Fibroblast of mammary gland (primary cell): ENCODE data around the gene P2RY6.

Source experiments
- DNase-seq: peaks from one replicate; pipeline ENCODE4 v3.0.0-alpha.2; 2010; ENCODE audit warnings: low read depth
- H3K4me3 ChIP-seq: 2 replicates; pipeline ENCODE4 v1.5.1; 2011; ENCODE audit warnings: low read depth, mild to moderate bottlenecking, low read length, moderate library complexity; ENCODE audit not compliant: control insufficient read depth
- TF ChIP-seq, protein P1 (sequence below): conservative IDR thresholded peaks from 2 replicates; pipeline ENCODE4 v1.5.1; 2011; ENCODE audit warnings: low read depth, low read length, inconsistent platforms; ENCODE audit not compliant: control insufficient read depth, insufficient read depth

P2RY6 gene

DNA sequence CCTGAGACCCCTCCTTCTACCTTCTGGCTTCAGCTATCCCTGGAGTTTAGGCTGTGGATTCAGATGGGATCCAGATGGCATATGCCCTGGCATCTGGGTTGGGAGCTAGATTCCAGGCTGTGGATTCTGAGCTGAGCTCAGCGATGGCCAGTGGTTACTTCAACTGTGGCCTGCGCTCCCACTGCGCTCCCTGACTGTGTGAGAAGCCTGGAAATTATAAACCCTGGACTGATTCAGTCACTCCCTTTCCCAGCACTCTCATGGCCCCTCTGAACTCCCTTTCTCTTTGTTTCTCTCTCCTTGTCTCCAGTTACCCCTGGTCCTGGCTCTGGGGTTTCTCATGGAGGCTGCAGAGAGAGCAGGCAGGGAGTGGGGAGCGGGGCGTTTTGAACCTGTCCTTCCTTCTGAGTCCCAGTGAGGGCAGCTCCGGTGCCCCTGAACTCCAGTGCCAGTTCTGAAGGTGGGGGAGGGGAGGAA is 40.8 kb downstream of the P2RY6 start:
- TF ChIP-seq, protein P1, sequence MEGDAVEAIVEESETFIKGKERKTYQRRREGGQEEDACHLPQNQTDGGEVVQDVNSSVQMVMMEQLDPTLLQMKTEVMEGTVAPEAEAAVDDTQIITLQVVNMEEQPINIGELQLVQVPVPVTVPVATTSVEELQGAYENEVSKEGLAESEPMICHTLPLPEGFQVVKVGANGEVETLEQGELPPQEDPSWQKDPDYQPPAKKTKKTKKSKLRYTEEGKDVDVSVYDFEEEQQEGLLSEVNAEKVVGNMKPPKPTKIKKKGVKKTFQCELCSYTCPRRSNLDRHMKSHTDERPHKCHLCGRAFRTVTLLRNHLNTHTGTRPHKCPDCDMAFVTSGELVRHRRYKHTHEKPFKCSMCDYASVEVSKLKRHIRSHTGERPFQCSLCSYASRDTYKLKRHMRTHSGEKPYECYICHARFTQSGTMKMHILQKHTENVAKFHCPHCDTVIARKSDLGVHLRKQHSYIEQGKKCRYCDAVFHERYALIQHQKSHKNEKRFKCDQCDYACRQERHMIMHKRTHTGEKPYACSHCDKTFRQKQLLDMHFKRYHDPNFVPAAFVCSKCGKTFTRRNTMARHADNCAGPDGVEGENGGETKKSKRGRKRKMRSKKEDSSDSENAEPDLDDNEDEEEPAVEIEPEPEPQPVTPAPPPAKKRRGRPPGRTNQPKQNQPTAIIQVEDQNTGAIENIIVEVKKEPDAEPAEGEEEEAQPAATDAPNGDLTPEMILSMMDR = no peak
- H3K4me3 ChIP-seq = peak overlapping the region; percentile 39
- DNase-seq = peak; percentile 60

DNA sequence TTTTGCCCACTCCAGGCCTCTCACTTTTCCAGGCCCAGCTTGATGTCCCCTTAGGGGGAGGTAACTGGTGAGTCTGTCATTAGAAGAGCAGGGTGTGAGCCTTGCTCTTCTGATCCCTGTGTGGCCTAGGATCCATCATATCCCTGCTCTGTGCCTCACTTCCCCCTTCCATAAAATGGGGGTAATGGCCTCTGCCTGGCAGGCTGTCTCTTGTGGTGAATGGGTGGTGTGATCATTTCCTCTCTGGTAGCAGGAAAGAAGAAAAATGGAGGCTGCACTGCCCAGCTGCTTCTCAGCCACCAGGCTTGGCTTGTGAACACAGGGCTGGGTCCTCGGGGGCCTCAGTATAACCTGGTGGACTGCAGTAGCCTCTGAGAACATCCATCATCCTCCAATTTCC is 41.5 kb downstream of the P2RY6 start:
- TF ChIP-seq, protein P1 = no peak
- no peak for DNase-seq
- H3K4me3 ChIP-seq = peak overlapping the region; percentile 39

GRCh38 chr11:73314117-73314961 is 42.2 kb downstream of the P2RY6 start:
- peak; percentile 43 for DNase-seq
- TF ChIP-seq, protein P1 = no peak
- no peak overlapping the region for H3K4me3 ChIP-seq

DNA sequence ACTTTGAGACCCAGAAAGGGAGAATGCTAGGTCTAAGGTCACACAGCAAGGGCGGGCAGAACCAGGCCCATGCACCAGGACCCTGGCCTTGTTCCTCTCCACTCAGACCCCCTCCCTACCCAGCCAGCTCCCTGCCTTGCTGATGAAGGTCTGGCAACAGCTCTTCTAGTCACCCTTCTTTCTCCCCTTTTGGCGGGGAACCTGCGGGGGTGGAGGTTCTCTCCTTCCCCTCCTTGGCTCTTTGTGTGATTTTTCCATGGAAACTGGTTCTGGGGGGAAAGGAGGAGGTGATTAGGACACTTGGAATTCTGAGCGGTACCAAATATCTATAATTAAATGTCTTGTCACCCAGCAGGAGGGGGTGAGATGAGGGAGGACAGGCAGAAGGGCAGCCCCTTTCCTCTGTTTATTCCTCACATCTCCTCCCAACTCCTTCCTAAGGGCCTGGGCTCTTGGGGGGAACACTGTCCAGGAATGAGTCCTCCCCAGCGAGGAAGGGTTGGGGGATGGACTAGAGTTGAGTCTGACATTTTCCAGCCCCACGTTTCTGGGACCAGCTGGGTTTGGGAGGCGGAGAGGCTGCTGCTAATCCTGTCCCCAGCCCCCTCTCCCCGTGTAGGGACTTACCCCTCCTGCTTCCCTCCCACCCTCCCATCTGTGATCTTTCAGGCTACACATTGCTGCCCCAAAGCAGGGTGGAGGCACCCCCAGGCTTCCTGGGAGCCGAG is 43.3 kb downstream of the P2RY6 start:
- H3K4me3 ChIP-seq = no peak overlapping the region
- TF ChIP-seq, protein P1 = no peak
- no peak for DNase-seq

- DNase-seq = no peak
- no peak overlapping the region for H3K4me3 ChIP-seq
- TF ChIP-seq, protein P1 = no peak
These were observed 44.3 kb downstream of the P2RY6 start for GRCh38 chr11:73316422-73316821.

DNA sequence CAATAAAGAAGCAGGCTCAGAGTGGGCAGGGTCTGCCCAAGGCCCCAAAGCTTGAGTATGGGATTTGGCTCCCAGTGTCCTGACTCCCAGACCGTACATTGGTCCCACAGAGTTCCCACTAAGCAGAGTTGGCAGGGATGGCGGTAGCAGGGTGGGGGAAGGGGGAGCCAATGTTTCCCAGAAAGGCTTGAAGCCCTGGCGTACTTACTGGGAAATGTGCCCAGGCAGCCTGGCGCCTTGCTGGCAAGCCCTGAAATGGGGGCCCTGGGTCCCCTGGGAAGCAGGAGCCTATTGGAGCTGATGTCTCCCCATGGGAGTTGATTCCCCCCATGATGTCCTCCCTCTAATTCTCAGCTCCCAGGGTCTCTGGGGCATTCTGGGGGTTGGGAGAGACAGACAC is 45.2 kb downstream of the P2RY6 start:
- TF ChIP-seq, protein P1 = no peak
- DNase-seq = no peak
- H3K4me3 ChIP-seq = no peak overlapping the region
